H9 (cell line): Measurements from ENCODE around the gene RET. TPM values are rescaled to one million over a fixed set of nuclear protein-coding genes. Genes with fewer than 3 reads are reported as not detected.

Experiments
- DNase-seq: peaks from one replicate; pipeline ENCODE4 v3.0.0-alpha.2; 2017
- H2AFZ ChIP-seq: one replicate; pipeline ENCODE4 v1.6.1; 2013; ENCODE audit warnings: mild to moderate bottlenecking, low read length, control low read depth, moderate library complexity
- H2AK5ac ChIP-seq: 2 replicates; pipeline ENCODE4 v1.6.1; 2013; ENCODE audit warnings: low read length, control low read depth, mixed read lengths; ENCODE audit not compliant: insufficient read length
- H2BK120ac ChIP-seq: one replicate; pipeline ENCODE4 v1.6.1; 2013; ENCODE audit warnings: low read depth, mild to moderate bottlenecking, low read length, control low read depth, inconsistent platforms; ENCODE audit not compliant: poor library complexity, severe bottlenecking
- H2BK12ac ChIP-seq: 2 replicates; pipeline ENCODE4 v1.6.1; 2013; ENCODE audit warnings: low read length, control low read depth, mixed read lengths, low read depth; ENCODE audit not compliant: insufficient read length
- H2BK15ac ChIP-seq: 2 replicates; pipeline ENCODE4 v1.6.1; 2013; ENCODE audit warnings: low read depth, low read length, control low read depth
- H2BK20ac ChIP-seq: one replicate; pipeline ENCODE4 v1.6.1; 2013; ENCODE audit warnings: low read depth, mild to moderate bottlenecking, low read length, control low read depth, inconsistent platforms; ENCODE audit not compliant: poor library complexity, severe bottlenecking
- H2BK5ac ChIP-seq: 2 replicates; pipeline ENCODE4 v1.6.1; 2013; ENCODE audit warnings: low read length, control low read depth, mixed read lengths; ENCODE audit not compliant: insufficient read length
- H3K14ac ChIP-seq: 2 replicates; pipeline ENCODE4 v1.6.1; 2013; ENCODE audit warnings: low read length, control low read depth; ENCODE audit not compliant: insufficient read depth
- H3K18ac ChIP-seq: 2 replicates; pipeline ENCODE4 v1.6.1; 2013; ENCODE audit warnings: low read depth, mild to moderate bottlenecking, mixed read lengths, low read length, control low read depth; ENCODE audit not compliant: insufficient read length
- H3K23ac ChIP-seq: 2 replicates; pipeline ENCODE4 v1.6.1; 2013; ENCODE audit warnings: low read length, control low read depth, mixed read lengths, low read depth; ENCODE audit not compliant: insufficient read length
- H3K23me2 ChIP-seq: 2 replicates; pipeline ENCODE4 v1.6.1; 2013; ENCODE audit warnings: low read depth, mild to moderate bottlenecking, mixed read lengths, low read length, control low read depth; ENCODE audit not compliant: insufficient read length, poor library complexity, severe bottlenecking
- H3K27ac ChIP-seq: 2 replicates; pipeline ENCODE4 v1.5.1; 2013; ENCODE audit warnings: low read length, control low read depth, mixed read lengths, low read depth; ENCODE audit not compliant: insufficient read length
- H3K27me3 ChIP-seq: 2 replicates; pipeline ENCODE4 v1.6.1; 2013; ENCODE audit warnings: low read length, control low read depth, inconsistent platforms; ENCODE audit not compliant: insufficient read depth
- H3K4ac ChIP-seq: 2 replicates; pipeline ENCODE4 v1.6.1; 2013; ENCODE audit warnings: low read depth, mild to moderate bottlenecking, control low read depth, inconsistent platforms, low read length, moderate library complexity
- H3K4me1 ChIP-seq: 2 replicates; pipeline ENCODE4 v1.6.1; 2013; ENCODE audit warnings: low read length, control low read depth, inconsistent platforms; ENCODE audit not compliant: insufficient read depth
- H3K4me2 ChIP-seq: 2 replicates; pipeline ENCODE4 v1.6.1; 2013; ENCODE audit warnings: low read length, control low read depth, mixed read lengths; ENCODE audit not compliant: insufficient read length, insufficient read depth
- H3K56ac ChIP-seq: 2 replicates; pipeline ENCODE4 v1.6.1; 2013; ENCODE audit warnings: low read depth, mild to moderate bottlenecking, mixed read lengths, low read length, control low read depth; ENCODE audit not compliant: insufficient read length
- H3K79me1 ChIP-seq: 2 replicates; pipeline ENCODE4 v1.6.1; 2013; ENCODE audit warnings: low read depth, mild to moderate bottlenecking, moderate library complexity, low read length, control low read depth, inconsistent platforms; ENCODE audit not compliant: insufficient read depth, poor library complexity, severe bottlenecking
- H3K79me2 ChIP-seq: 2 replicates; pipeline ENCODE4 v1.6.1; 2013; ENCODE audit warnings: low read length, control low read depth, inconsistent platforms; ENCODE audit not compliant: insufficient read depth
- H3K9ac ChIP-seq: 2 replicates; pipeline ENCODE4 v1.6.1; 2013; ENCODE audit warnings: low read length, control low read depth, mixed read lengths; ENCODE audit not compliant: insufficient read length; ENCODE audit errors: extremely low read depth
- H3K9me3 ChIP-seq: one replicate; pipeline ENCODE4 v1.6.1; 2013; ENCODE audit warnings: low read depth, low read length, inconsistent platforms; ENCODE audit not compliant: control insufficient read depth
- H3T11ph ChIP-seq: one replicate; pipeline ENCODE4 v1.6.1; 2013; ENCODE audit warnings: mild to moderate bottlenecking, low read length, control low read depth, inconsistent platforms
- H4K20me1 ChIP-seq: one replicate; pipeline ENCODE4 v1.6.1; 2013; ENCODE audit not compliant: control insufficient read depth, insufficient read length, insufficient read depth
- H4K5ac ChIP-seq: 2 replicates; pipeline ENCODE4 v1.6.1; 2013; ENCODE audit warnings: low read depth, mild to moderate bottlenecking, mixed read lengths, low read length, control low read depth; ENCODE audit not compliant: insufficient read length
- H4K8ac ChIP-seq: replicated peaks from 2 replicates; pipeline ENCODE4 v1.6.1; 2013; ENCODE audit warnings: low read length, control low read depth, mixed read lengths, low read depth; ENCODE audit not compliant: insufficient read length
- H4K91ac ChIP-seq: 2 replicates; pipeline ENCODE4 v1.6.1; 2013; ENCODE audit warnings: low read depth, mild to moderate bottlenecking, moderate library complexity, mixed read lengths, low read length, control low read depth; ENCODE audit not compliant: insufficient read length
- H3K27ac Mint-ChIP-seq, 3 experiments: 2 replicates in 2 of 3; 3 replicates in 1 of 3; pipeline ENCODE4 v1.8.0; 2020 to 2021; ENCODE audit warnings: mixed read lengths in 3 of 3, mild to moderate bottlenecking in 1 of 3, moderate library complexity in 1 of 3
- H3K27me3 Mint-ChIP-seq: 2 replicates; pipeline ENCODE4 v1.8.0; 2021; ENCODE audit warnings: low read depth, mild to moderate bottlenecking, moderate library complexity, mixed read lengths
- H3K36me3 Mint-ChIP-seq, 3 experiments: 2 replicates in 2 of 3; 3 replicates in 1 of 3; pipeline ENCODE4 v1.8.0; 2020 to 2021; ENCODE audit warnings: low read depth in 3 of 3, mixed read lengths in 3 of 3; ENCODE audit not compliant: insufficient read depth in 1 of 3
- H3K4me1 Mint-ChIP-seq, 2 experiments: 2 replicates each; pipeline ENCODE4 v1.8.0; 2020; ENCODE audit warnings: mixed read lengths in 2 of 2
- H3K4me3 Mint-ChIP-seq, 2 experiments: 2 replicates in 1 of 2; 3 replicates in 1 of 2; pipeline ENCODE4 v1.8.0; 2020 to 2021; ENCODE audit warnings: mild to moderate bottlenecking in 2 of 2, mixed read lengths in 2 of 2, moderate library complexity in 1 of 2
- H3K9me3 Mint-ChIP-seq, 2 experiments: 2 replicates in 1 of 2; 3 replicates in 1 of 2; pipeline ENCODE4 v1.8.0; 2020; ENCODE audit warnings: mild to moderate bottlenecking in 2 of 2, mixed read lengths in 2 of 2, moderate library complexity in 1 of 2
- CTCF ChIP-seq: fragments of 200-600 bp; sonication (generic); conservative IDR thresholded peaks from 3 replicates; pipeline ENCODE4 v1.8.0; 2021; ENCODE audit warnings: antibody characterized with exemption, mild to moderate bottlenecking
- WGBS: extraction: QIAGEN DNeasy Blood & Tissue Kit; methylation state at CpG from one replicate; pipeline ENCODE4 v1.1.7; 2013; ENCODE audit warnings: missing lambda C conversion rate, low lambda C conversion rate, mixed read lengths; ENCODE audit not compliant: insufficient read length; ENCODE audit errors: extremely low coverage; 5-methylcytosine and 5-hydroxymethylcytosine counted together
- total RNA-seq: library from RNA; stranded (reverse); gene quantifications from 2 replicates; pipeline ENCODE4 v1.2.1, GENCODE V29; 2021

Gene RET
- total RNA-seq, 1 experiment from 2014 or later: 12.2 TPM

- Histone ChIP-seq H3K27me3 (no peaks in the 10 kb centered on the region), H3K14ac (no peak overlapping the region), H3K4ac (no peak overlapping the region), H3K9me3 (no peaks in the 10 kb centered on the region), H2BK12ac (no peak overlapping the region), H2BK15ac (no peak overlapping the region), H3K9ac (no peak overlapping the region), H4K20me1 (no peaks in the 10 kb centered on the region), H3K79me1 (no peaks in the 10 kb centered on the region), H2BK120ac (no peak overlapping the region), H3K4me2 (no peak overlapping the region), H3K79me2 (no peaks in the 10 kb centered on the region), H2AFZ (no peak overlapping the region), H3K56ac (no peak overlapping the region), H2AK5ac (no peak overlapping the region), H3T11ph (no peak overlapping the region), H3K4me1 (no peaks in the 10 kb centered on the region), H4K8ac (no peak overlapping the region), H3K23ac (no peak overlapping the region), H2BK20ac (no peak overlapping the region), H3K23me2 (no peaks in the 10 kb centered on the region), H4K91ac (no peak overlapping the region), H3K27ac (no peak overlapping the region), H4K5ac (no peak overlapping the region), H3K18ac (no peak overlapping the region), H2BK5ac (no peak overlapping the region)
- H3K9me3 Mint-ChIP-seq: no peaks in the 10 kb centered on the region; a peak in 1 of 5 replicates
- H3K36me3 Mint-ChIP-seq: peaks cover 0 to 4% (median 3%) of the 10 kb centered on the region in 3 experiments; a peak in 3 of 7 replicates
- DNase-seq: no peak
- no peak overlapping the region for H3K4me3 Mint-ChIP-seq
- no CpG with 5 or more reads among the region's 3 CpGs for WGBS
- peaks cover 2% of the 10 kb centered on the region; the same call in 1 of the 2 replicates for H3K27me3 Mint-ChIP-seq
- TF ChIP-seq CTCF: no peak
- H3K4me1 Mint-ChIP-seq: peaks cover 14 to 25% of the 10 kb centered on the region in 2 experiments
- H3K27ac Mint-ChIP-seq: no peak overlapping the region
Observed at GRCh38 chr10:43091846-43092245, 15.0 kb downstream of the RET start.
